ENCODE measurements around the gene AKAP13. TPM values are rescaled to one million over a fixed set of nuclear protein-coding genes. Genes with fewer than 3 reads are reported as not detected.

The AKAP13 gene
- polyA plus RNA-seq, 1 of the 3 experiments (the other 2 are of a cell fraction), result 8.4 TPM

DNA sequence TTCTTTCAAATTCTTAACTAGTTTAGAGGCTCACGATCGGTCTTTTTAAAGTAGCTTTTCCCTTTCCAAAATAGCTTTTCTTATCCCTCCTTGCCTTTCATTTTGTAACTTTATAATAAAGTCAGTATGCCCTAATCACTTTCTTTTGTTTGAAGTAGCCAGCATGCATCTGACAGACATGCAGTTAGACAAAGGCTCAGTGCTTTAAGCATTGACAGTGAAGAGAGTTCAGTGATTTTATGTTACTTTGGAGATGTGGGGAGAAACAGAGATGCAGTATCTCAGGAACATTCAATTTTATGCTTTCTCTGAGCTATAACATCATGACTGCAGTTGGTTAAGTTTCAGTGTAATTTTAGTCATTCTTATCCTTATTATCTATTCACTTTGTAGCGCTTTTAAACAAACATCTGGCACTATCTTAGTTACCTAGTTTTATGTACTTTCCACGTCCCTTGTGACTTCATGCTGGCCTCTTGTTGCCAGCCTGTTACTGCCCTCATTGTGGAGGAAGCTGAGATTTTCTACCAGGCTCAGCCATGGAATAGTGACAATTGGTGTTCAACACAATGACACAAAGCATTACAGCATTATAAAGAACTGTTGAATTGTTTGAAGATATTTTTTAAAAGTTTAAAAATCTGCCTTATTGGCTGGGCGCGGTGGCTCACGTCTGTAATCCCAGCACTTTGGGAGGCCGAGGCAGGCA, 90.3 kb downstream of the AKAP13 start (continued):
- TF ChIP-seq REST (IDR thresholded peaks at IDR 0.05; ENCODE audit: low read depth, low read length) (no peak), RAD21 (IDR thresholded peaks at IDR 0.05; ENCODE audit: low read length) (no peak), CHD2 (IDR thresholded peaks at IDR 0.05; ENCODE audit: low read length, partially characterized antibody) (no peak), TEAD4 (IDR thresholded peaks at IDR 0.05; ENCODE audit: borderline replicate concordance, insufficient read depth) (no peak), FOXM1 (IDR thresholded peaks at IDR 0.05; ENCODE audit: low read depth) (no peak), TCF12 (IDR thresholded peaks at IDR 0.05) (no peak)
- TF ChIP-seq, protein P1, sequence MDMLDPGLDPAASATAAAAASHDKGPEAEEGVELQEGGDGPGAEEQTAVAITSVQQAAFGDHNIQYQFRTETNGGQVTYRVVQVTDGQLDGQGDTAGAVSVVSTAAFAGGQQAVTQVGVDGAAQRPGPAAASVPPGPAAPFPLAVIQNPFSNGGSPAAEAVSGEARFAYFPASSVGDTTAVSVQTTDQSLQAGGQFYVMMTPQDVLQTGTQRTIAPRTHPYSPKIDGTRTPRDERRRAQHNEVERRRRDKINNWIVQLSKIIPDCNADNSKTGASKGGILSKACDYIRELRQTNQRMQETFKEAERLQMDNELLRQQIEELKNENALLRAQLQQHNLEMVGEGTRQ (IDR thresholded peaks at IDR 0.05; ENCODE audit: borderline replicate concordance, low read depth, low read length), result no peak

GRCh38 chr15:85472349-85472748, 91.9 kb downstream of the AKAP13 start:
- no peak for DNase-seq
- ChIA-PET POLR2A (no interaction called here), CTCF (interaction anchor here (1.2 to 2.0 kb wide), 2 partner anchors 15 to 176 kb away, joined by 3 to 7 read pairs; no protein-coding TSS in a partner anchor)
- Histone ChIP-seq H3F3A (replicated peaks; ENCODE audit: insufficient read depth) (no peaks in the 10 kb centered on the region), H3K4me1 (ENCODE audit: control insufficient read depth in 1 of 2, insufficient read depth in 2 of 2, low read depth in 1 of 2, low read length in 1 of 2) (peaks cover 14 to 20% of the 10 kb centered on the region in 2 experiments), H4K20me1 (ENCODE audit: insufficient read depth) (peaks cover 29% of the 10 kb centered on the region), H3K36me3 (replicated peaks in 1 of 2; ENCODE audit: control insufficient read depth in 1 of 2, insufficient read depth in 2 of 2, low read length in 1 of 2) (no peaks in the 10 kb centered on the region), H3K4me3 (ENCODE audit: low read depth in 2 of 2, low read length in 1 of 2) (no peak overlapping the region), H3K9me3 (no peaks in the 10 kb centered on the region), H3K9ac (no peak overlapping the region), H3K79me2 (ENCODE audit: insufficient read depth) (peaks cover 72% of the 10 kb centered on the region), H3K27ac (ENCODE audit: low read depth in 2 of 2, low read length in 1 of 2) (no peak overlapping the region), H2AFZ (ENCODE audit: low read depth) (no peak overlapping the region), H3K9me2 (no peaks in the 10 kb centered on the region), H3K4me2 (no peak overlapping the region), H3K27me3 (ENCODE audit: insufficient read depth) (no peaks in the 10 kb centered on the region)
- WGBS (ENCODE audit: low lambda C conversion rate), result 96% methylated on average over 2 of the region's 2 CpGs
- TF ChIP-seq TEAD4 (IDR thresholded peaks at IDR 0.05; ENCODE audit: borderline replicate concordance, insufficient read depth) (no peak), CHD2 (IDR thresholded peaks at IDR 0.05; ENCODE audit: low read length, partially characterized antibody) (no peak), ELF1 (IDR thresholded peaks at IDR 0.05) (no peak), CTCF (IDR thresholded peaks at IDR 0.05) (no peak), RXRA (IDR thresholded peaks at IDR 0.05; ENCODE audit: borderline replicate concordance, low read depth) (no peak), SMC3 (IDR thresholded peaks at IDR 0.05; ENCODE audit: low read depth, low read length) (no peak), TAF1 (IDR thresholded peaks at IDR 0.05; ENCODE audit: borderline replicate concordance, low read depth, low read length) (no peak), FOXJ3 (CRISPR knock-in tag; IDR thresholded peaks at IDR 0.05) (no peak), EZH2phosphoT487 (IDR thresholded peaks at IDR 0.05; ENCODE audit: borderline replicate concordance, low read depth) (no peak), RCOR1 (IDR thresholded peaks at IDR 0.05; ENCODE audit: low read length) (no peak), POLR2AphosphoS5 (IDR thresholded peaks at IDR 0.05; ENCODE audit: low read depth, low read length) (no peak), YY1 (IDR thresholded peaks at IDR 0.05; ENCODE audit: low read depth) (no peak), EP300 (IDR thresholded peaks at IDR 0.05; ENCODE audit: borderline replicate concordance in 1 of 2, low read depth in 1 of 2, low read length in 1 of 2) (no peak), TCF12 (IDR thresholded peaks at IDR 0.05) (no peak), GATA2 (CRISPR knock-in tag; IDR thresholded peaks at IDR 0.05) (no peak)
- TF ChIP-seq, protein P1 (IDR thresholded peaks at IDR 0.05; ENCODE audit: borderline replicate concordance, low read depth, low read length), result no peak
- TF ChIP-seq, protein P2, sequence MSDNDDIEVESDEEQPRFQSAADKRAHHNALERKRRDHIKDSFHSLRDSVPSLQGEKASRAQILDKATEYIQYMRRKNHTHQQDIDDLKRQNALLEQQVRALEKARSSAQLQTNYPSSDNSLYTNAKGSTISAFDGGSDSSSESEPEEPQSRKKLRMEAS (IDR thresholded peaks at IDR 0.05; ENCODE audit: low read depth), result no peak
- TF ChIP-seq, protein P3, sequence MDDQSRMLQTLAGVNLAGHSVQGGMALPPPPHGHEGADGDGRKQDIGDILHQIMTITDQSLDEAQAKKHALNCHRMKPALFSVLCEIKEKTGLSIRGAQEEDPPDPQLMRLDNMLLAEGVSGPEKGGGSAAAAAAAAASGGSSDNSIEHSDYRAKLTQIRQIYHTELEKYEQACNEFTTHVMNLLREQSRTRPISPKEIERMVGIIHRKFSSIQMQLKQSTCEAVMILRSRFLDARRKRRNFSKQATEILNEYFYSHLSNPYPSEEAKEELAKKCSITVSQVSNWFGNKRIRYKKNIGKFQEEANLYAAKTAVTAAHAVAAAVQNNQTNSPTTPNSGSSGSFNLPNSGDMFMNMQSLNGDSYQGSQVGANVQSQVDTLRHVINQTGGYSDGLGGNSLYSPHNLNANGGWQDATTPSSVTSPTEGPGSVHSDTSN (IDR thresholded peaks at IDR 0.05), result no peak

Data from SK-N-SH (cell line).